Activated naive CD8-positive, alpha-beta T cell treated with anti-CD3 and anti-CD28 coated beads, Interleukin-2, amount 50 U/mL, for 16 hours (primary cell): Measurements from ENCODE around the gene YIPF1.
"Not testable (repeated sequence)": the region's sequence is repeated elsewhere in the genome, so short reads cannot be mapped to it uniquely, and the experiment has no call there.

Experiments
- DNase-seq: peaks from one replicate; pipeline ENCODE4 v3.0.0-alpha.2; 2020; ENCODE audit warnings: low read depth, low spot score

YIPF1 gene

GRCh38 chr1:53895421-53895820 is 5.8 kb upstream of the YIPF1 start:
- DNase-seq: no peak

- no peak for DNase-seq
These were observed 5.0 kb upstream of the YIPF1 start for GRCh38 chr1:53894644-53895043.

GRCh38 chr1:53893999-53894636 is 4.5 kb upstream of the YIPF1 start, which contains the start of gene DIO1:
Gene DIO1, plus strand, starts transcription at chr1:53894187. Its CDS starts 24 bp downstream, at chr1:53894211.
- DNase-seq: no peak

GRCh38 chr1:53892911-53893310 is 3.3 kb upstream of the YIPF1 start:
- no peak for DNase-seq

GRCh38 chr1:53891678-53892077 is 2.1 kb upstream of the YIPF1 start:
- DNase-seq: no peak

- DNase-seq: no peak
These were observed 1.4 kb upstream of the YIPF1 start for GRCh38 chr1:53891018-53891417.

GRCh38 chr1:53890522-53890941 is 935 bp upstream of the YIPF1 start:
- DNase-seq: no peak

- no peak for DNase-seq
These were observed 916 bp downstream of the YIPF1 start for GRCh38 chr1:53888681-53889080.

GRCh38 chr1:53883600-53883999 is 6.0 kb downstream of the YIPF1 start:
- DNase-seq: not testable (repeated sequence)

- DNase-seq: not testable (repeated sequence)
These were observed 7.7 kb downstream of the YIPF1 start for GRCh38 chr1:53881853-53882252.

GRCh38 chr1:53878492-53879105 is 11.0 kb downstream of the YIPF1 start:
- no peak for DNase-seq

- DNase-seq: not testable (repeated sequence)
These were observed 14.4 kb downstream of the YIPF1 start for GRCh38 chr1:53875150-53875549.

GRCh38 chr1:53871773-53872484 is 17.7 kb downstream of the YIPF1 start:
- no peak for DNase-seq

GRCh38 chr1:53871221-53871620 is 18.4 kb downstream of the YIPF1 start:
- no peak for DNase-seq

GRCh38 chr1:53869454-53870117 is 20.0 kb downstream of the YIPF1 start:
- no peak for DNase-seq

GRCh38 chr1:53868565-53868964 is 21.0 kb downstream of the YIPF1 start:
- no peak for DNase-seq

- no peak for DNase-seq
These were observed 27.1 kb downstream of the YIPF1 start for GRCh38 chr1:53862507-53862906.

- DNase-seq: no peak
These were observed 28.6 kb downstream of the YIPF1 start for GRCh38 chr1:53860967-53861411.

- DNase-seq: no peak
These were observed 37.9 kb downstream of the YIPF1 start for GRCh38 chr1:53851571-53852285.

GRCh38 chr1:53850082-53850673 is 39.4 kb downstream of the YIPF1 start:
- DNase-seq: no peak

GRCh38 chr1:53847980-53848379 is 41.6 kb downstream of the YIPF1 start:
- DNase-seq: no peak
